Upper lobe of left lung (tissue), 4 donors: ENCODE measurements around the gene ARHGAP15.

Source experiments
- POLR2A ChIP-seq, 4 donors: fragments of 450-650 bp; IDR thresholded peaks; one replicate each; pipeline ENCODE4 v1.5.1; 2016 to 2017; ENCODE audit warnings: antibody characterized with exemption in 4 of 4, mild to moderate bottlenecking in 2 of 4
- TF ChIP-seq, protein P1 (sequence below), 6 experiments: fragments of 450-650 bp in 4 of 6; fragments of 200-600 bp in 2 of 6; sonication (generic) in 2 of 6; IDR thresholded peaks; one replicate each; pipeline ENCODE4 v1.5.1; 2016 to 2019; ENCODE audit warnings: antibody characterized with exemption in 6 of 6

DNA sequence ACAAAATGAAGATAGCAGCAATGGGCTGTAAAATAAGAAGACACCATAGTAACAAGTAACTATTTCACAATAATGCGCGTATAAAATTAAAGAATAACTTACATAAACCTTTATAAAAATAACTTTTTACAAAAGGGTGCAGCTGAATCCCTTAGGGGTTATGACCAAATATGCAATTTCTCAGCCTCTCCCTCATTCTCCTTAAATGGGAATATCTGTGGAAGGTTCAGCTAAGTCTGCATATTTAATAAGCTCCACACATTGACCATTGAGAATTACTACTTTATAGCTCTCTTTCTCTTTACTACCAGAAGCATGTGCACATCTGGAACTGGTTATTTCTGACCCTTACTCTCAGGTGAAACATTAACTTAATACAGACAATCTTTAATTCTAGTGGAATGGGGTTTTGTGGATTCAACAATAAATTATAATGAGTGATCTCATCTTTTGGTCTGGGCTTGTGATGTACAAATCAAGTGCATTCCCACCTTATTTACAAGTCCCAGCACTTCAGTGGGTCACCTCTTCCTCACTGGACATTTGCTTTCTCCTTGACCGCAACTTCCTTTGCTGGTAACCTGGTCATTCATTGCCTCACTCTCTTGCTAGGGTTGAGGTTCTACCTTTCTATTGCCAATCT lies 15.7 kb downstream of the ARHGAP15 start:
- TF ChIP-seq POLR2A (IDR thresholded peaks at IDR 0.05), result no peak
- TF ChIP-seq, protein P1, sequence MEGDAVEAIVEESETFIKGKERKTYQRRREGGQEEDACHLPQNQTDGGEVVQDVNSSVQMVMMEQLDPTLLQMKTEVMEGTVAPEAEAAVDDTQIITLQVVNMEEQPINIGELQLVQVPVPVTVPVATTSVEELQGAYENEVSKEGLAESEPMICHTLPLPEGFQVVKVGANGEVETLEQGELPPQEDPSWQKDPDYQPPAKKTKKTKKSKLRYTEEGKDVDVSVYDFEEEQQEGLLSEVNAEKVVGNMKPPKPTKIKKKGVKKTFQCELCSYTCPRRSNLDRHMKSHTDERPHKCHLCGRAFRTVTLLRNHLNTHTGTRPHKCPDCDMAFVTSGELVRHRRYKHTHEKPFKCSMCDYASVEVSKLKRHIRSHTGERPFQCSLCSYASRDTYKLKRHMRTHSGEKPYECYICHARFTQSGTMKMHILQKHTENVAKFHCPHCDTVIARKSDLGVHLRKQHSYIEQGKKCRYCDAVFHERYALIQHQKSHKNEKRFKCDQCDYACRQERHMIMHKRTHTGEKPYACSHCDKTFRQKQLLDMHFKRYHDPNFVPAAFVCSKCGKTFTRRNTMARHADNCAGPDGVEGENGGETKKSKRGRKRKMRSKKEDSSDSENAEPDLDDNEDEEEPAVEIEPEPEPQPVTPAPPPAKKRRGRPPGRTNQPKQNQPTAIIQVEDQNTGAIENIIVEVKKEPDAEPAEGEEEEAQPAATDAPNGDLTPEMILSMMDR (IDR thresholded peaks at IDR 0.05), result no peak
